Aortic smooth muscle cell (primary cell): ENCODE measurements around the gene ZNF804B. TPM values are rescaled to one million over a fixed set of nuclear protein-coding genes. Genes with fewer than 3 reads are reported as not detected.

Experiments used
- total RNA-seq: library from RNA; depleted of rRNA; stranded (reverse); fragments of >200 nt; gene quantifications from 2 replicates; pipeline ENCODE4 v1.2.3, GENCODE V29; 2014

ZNF804B gene
- not detected in 2 replicates for total RNA-seq

DNA sequence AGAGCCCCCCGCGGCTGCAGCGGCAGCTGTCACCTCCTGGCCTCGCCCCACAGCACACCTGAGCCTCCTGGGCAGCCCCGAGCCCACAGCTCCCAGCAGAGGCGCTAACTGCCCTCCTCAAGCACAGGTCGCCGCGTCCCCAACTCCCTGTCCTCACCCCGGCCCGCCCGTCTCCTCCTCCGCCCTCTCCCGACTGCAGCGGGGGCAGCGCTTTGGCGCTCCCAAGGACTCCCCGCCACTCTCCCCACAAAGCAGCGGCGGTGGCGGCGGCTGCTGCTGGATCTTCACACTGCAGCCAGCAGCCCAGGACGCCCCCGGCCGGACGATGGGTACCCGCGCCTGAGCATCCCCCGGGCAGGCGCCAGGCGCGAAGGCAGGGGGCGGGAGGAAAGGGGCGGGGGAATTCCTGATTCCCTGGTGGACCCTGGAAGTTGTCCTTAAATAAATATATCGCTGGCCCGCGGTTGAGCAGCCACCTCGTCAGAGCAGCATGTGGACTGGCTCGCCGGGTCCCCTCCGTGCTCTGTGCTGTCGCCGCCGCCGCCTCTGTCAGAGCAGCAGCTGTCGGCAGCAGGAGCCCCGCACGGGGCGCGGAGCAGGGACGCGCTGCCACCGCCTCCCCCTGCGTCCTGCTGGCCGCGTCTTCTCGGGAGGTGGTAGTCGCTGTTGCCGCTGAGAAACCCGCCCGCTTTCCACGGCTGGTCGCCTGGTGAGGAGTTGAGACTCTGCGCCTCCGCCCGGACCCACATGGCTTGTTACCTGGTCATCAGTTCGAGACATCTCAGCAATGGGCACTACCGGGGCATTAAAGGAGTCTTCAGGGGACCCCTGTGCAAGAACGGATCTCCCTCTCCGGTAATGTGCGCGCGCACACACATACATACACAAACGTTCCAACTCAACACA lies at the start of gene ZNF804B:
ZNF804B (plus strand) TSS at position 471 of the 906 bp plus-strand sequence; CDS start at position 748, 277 bp downstream.

DNA sequence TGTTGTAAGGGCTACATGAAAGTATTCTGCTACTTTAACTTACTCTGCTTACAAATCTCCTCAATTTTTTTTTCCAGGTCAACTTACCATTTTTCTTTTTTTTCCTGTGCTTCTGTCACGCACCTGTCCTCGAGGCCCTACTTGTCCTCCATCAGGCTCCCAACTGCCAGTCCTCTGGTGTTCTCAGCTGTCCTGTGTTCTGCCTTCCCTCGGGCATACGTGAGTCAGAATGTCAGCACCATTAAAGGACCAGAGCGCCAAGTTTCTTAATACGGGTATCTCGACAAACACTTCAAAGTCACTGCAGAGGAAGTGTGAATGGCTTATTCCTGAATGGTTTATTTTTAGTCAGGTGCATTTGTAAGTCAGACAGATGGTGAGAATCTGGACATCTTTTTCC lies 36.1 kb downstream of the ZNF804B start, which contains the start of gene TEX47:
TEX47 (minus strand) TSS at position 185 of the 400 bp plus-strand sequence. CDS start 795 bp downstream, outside the sequence.

Other genes starting within 250 kb of the ZNF804B start
- gene TEX47, start 36.0 kb downstream of the ZNF804B start, total RNA-seq, result not detected in 2 replicates